ENCODE measurements around the gene CAPN14.

The CAPN14 gene

GRCh38 chr2:31138037-31138962 lies 79.0 kb downstream of the CAPN14 start, which contains the start of gene GALNT14:
TSS of gene GALNT14 (minus strand) at chr2:31138440. CDS start at chr2:31138086, 354 bp downstream.
- peak; percentile 68 for DNase-seq

DNA sequence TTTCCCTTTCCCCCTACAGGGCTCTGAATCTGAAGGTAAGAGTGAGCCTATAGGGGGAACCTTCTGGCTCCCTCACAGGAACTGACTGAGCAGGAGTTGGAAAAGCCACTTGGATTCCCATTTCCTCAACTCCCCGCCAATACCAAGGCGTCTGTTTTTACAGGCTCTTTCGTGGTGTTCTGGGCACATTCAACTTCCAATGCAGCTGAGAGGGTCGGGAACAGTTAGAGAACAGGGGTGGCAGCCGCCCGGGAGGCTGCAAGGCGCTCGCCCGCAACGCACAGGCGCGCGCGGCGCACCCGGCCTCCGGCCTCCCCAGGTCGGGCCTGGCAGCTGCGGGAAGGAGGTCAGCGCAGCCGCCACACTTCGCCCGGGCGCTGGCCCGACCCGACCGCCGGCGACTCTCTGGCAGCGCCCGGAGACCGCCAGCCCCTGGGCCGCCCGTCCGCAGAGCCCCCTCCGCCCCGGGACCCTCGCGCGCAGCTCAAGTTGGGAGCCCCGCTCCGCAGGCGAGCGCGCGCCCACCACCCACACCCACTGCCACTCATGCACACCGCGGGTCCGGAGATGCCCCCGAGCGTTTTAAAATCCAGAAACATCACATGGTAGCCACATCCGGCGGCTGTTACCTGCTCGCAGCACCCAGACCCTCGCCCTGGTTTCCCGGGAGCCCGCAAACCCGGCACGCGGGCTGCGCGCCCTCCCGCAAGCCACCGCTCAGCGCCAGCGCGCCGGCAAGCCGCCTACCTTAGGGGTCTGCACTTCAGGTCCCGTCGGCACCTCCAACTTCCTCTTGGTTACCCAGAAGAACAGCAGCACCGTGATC lies 79.9 kb downstream of the CAPN14 start:
- DNase-seq: peak; percentile 34

DNA sequence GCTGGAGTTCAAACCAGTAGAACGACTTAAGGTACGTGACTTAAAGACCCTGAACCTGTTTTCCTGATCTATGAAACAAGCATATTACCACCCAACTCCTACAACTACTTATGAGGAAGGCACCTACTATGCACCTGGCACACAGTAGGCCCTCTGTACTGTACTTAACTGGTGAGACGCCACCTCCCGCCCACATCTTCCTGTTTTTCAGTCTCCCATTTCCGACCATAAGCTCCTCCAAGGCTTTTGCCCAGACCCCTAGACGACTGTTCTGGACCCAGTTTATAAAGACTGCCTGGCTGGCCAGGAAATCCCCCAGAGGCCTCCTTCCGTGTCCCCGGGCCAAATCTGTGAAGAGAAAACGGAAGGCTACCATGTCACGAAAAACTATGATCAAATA lies 80.6 kb downstream of the CAPN14 start:
- DNase-seq: no peak

DNA sequence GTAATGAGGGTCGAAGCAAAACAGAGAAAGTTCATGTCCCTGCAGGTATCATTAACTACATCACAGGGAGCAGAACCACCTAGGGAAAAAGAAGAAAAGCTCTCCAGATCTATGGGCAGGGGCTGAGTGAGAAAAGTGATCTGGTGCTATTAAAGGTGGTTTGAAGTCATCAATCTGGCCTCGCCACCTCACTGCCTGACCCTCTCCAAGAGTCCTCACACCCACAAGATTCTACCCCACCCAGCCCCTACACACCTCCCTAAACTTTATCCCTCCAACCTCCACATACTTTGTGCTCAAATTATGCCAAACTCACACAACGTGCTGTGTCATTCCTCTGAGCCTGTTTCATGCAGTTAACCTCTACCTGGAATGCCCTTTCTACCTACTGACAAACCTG lies 81.3 kb downstream of the CAPN14 start:
- DNase-seq: no peak

GRCh38 chr2:31134480-31134879 lies 82.8 kb downstream of the CAPN14 start:
- no peak for DNase-seq

DNA sequence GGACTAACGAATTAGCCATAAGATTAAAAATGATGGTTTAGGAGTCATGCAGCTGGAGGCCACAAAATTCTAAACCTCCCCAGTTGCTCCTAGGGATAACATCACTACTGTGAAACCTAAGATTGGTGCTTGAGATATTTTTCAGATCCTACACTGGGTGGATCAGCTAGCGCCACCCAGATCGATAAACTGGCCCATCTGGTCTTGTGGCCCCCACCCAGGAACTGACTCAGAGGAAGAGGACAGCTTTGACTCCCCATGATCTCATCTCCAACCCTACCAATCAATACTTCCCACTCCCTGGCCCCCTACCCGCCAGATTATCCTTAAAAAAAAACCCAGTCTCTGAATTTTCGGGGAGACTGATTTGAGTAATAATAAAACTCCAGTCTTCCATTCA lies 84.5 kb downstream of the CAPN14 start:
- no peak for DNase-seq

- no peak for DNase-seq
Observed at GRCh38 chr2:31131871-31132270, 85.4 kb downstream of the CAPN14 start.

GRCh38 chr2:31129375-31130171 lies 87.7 kb downstream of the CAPN14 start:
- no peak for DNase-seq

GRCh38 chr2:31127931-31128330 lies 89.4 kb downstream of the CAPN14 start:
- DNase-seq: no peak

DNA sequence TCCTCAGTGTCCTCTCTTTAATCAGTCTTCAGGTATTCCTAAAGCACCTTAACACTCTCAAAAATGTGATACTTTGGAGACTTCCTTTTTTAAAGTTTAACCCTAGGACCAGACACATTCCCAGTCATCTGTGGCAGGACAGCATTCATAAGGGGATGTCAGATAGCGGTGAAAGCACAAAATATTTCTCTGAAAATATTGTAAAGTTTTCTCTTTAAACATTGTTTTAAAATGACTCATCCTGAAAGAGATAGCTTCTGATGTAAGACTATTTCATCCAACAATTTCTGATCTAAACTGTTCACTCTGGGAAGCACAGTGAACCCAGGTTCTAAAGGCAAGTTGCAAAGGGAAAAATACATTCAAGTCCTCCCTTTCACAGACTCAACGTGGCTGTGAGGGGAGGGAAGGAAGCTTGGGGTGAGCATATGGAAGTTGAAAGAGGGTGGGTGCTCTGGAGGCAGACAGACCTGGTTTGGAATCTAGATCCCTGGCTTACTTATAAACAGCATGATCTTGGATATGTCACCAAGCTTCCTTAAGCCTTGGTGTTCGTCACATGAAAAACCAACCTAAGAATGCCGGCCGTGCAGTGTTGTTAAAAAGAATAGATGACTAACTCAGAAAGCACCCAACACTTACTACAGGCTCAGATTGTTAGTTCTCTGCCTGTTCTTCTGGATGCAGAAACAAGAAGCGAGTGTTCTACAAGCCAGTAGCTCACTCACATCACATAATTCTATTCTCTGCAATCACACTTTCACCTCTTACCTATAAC lies 91.2 kb downstream of the CAPN14 start:
- peak; percentile 39 for DNase-seq

GRCh38 chr2:31124904-31125303 lies 92.4 kb downstream of the CAPN14 start:
- DNase-seq: no peak

Measured in fibroblast of skin of right quadriceps (primary cell).